NCI-H146 (cell line): Measurements from ENCODE around the gene G0S2.
"Not testable (repeated sequence)": the region's sequence is repeated elsewhere in the genome, so short reads cannot be mapped to it uniquely, and the experiment has no call there.

Source experiments
- DNase-seq: peaks from one replicate; lab custom pipeline; 2025; lab: John Stamatoyannopoulos, UW

The G0S2 gene

DNA sequence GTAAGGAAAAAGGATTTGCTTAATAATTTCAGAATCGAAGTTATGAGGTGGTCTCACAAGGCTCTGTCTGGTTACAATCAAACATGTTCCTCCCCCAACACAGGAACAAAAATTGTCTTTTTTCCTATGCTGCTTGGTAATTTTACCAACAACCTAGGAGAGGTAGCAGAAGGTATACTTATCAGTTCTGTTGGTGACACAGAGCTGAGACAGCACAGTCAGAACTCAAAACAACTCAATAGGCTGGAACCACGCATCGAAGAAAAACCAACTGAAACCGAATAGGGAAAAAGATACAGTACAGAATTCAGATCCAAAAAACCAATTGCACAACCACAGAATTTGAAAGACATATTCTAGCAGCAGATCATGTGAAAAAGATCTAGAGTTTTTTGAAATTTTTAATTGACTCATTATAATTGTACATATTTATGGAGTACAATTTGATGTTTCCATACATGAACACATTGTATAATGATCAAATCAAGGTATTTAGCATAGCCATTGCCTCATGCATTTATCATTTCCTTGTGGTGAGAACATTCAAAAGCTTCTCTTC, 3.8 kb downstream of the G0S2 start:
- no peak for DNase-seq

DNA sequence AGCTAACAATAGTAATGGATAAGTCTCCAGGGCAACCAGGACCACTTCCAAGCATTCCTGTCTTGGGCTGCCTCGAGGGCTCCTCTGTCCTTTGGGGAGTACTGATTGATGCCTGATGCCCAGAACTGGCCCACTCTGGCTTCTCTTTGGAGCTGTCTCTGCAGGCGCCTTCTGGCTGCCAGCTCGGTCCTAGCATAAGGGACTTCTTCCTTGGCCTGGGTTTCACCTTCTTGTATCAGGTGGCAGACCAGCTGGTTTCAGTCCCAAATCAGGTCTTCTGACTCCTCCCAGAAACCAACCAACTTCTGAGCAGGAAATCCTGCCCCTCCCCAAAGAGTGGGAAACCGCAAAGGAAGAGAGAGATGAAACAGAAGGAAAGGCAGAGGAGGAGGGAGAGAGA, 10.6 kb downstream of the G0S2 start:
- DNase-seq = no peak

DNA sequence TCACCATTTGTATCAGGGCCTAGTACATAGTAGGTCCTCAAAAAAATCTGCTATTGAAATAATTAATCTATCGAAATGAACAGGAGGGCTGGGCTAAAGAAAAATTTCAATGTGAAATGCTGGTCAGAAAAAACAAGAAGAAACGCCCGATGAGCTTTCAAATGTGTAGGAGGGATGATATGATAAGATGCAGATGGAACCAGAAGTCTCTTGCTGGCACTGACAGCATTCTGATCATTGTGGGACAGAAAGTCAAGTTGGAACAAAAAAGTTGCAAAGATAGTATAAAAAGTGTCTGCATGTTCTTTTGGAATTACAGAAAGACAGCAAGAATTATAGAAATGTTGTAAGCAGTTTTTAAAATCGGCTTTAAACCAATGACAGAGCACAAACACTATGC, 11.1 kb downstream of the G0S2 start:
- no peak for DNase-seq

DNA sequence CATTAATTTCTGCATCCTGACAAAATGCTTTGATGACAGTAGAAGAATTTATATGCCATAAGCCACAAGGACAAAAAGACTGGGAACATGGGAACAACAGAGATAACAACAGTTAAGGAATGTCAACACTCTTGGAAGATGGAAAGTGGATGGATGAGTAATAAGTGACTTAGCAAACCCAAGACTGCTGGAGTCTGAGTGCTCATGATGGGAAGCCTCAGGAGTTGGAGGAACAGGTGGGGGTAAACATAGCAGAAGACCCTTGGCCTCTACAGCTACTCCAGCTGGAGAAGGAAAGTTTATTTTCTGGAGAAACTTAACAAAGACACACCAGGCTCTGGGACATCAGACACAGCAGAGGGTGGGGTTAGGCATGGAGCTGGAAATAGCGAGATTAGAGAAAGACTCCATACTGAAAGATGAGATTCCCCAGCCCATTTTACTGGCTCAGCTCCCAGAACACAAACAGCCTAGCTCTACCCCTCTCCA, 13.6 kb downstream of the G0S2 start:
- no peak for DNase-seq

DNA sequence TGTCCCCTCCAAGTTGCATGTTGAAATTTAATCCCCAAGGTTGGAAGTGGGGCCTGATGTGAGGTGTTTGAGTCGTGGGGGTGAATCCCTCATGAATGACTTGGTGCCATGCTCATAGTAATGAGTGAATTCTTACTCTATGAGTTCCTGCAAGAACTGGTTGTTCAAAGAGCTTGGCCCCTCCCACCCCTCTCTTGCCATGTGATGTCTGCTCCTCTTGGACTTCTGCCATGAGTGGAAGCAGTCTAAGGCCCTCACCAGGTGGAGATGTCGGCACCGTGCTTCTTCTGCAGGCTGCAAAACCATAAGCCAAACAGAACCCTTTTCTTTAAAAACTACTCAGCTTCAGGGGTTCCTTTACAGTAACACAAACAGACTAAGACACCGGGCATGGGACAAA, 14.3 kb downstream of the G0S2 start:
- DNase-seq = no peak

DNA sequence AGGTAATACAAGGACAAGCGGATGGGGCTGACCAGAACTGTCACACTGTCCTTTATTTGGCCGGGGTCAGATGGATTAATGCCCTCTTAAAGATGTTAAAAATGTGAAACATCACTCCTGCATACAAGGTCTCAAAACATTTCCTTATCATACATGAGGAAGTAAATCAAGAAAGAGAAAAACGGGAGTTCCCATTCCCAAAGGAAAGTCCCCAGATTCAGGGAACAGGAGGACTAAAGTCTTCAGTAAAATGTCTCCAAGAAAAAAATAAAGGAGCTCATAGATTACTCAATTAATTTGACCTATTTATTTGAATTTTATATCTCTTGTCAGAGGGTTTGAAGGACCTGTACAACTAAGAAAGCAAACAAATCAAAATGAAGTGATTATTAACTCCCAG, 16.0 kb downstream of the G0S2 start:
- DNase-seq = no peak

DNA sequence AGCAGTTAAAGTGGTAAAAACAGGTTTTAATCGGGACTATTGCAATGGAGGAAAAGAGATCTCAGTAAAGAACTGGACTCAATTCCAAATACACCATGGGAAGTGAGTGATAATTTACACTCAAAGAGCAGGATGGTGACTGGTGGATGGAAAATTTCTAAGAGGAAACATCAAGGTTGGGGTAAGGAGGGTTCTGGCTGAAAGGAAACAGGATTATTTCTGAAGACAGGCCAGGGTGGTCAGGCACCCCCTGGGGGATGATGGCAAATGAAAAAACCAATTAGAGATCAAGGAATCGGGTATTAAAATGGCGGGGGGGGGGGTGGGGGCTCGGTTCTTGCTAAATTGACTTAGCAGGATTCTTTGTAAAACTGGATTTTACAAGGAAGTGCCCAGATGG, 17.1 kb downstream of the G0S2 start:
- DNase-seq = no peak

DNA sequence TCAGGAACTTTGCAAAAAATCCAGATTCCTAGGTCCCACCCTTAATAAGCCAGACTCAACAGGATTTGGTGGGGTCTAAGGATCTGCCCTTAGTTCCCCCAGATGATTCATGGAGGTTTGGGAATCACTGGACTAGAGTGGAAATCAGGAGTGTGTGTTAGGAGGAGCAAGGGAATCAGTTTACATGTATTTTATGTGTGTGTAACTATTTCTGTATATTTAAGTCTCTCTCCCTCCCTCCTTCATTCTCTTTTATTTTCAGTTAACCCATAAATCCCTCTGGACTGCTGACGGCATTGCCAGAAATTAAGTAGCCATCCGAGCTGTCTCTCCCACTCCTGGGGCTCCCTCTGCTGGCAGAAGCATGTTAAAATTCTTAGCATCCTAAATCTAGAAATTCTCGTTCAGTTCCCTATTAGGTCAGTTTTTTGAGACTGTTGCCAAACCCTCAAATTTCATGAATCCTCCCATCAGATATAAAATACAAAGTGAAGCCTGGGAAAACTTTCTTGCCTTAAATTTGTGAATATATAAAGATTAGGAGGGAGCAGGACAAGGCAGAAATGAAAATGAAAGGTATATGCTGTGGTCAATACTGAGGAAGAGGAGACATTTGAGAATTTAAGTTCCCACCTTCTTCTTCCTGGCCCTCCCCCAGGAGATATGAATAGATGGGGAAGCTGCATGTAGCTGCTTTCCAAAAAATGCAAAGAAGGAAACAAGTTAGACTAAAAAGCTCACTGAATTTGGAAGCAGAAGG, 17.7 kb downstream of the G0S2 start:
- peak; percentile 72 for DNase-seq

DNA sequence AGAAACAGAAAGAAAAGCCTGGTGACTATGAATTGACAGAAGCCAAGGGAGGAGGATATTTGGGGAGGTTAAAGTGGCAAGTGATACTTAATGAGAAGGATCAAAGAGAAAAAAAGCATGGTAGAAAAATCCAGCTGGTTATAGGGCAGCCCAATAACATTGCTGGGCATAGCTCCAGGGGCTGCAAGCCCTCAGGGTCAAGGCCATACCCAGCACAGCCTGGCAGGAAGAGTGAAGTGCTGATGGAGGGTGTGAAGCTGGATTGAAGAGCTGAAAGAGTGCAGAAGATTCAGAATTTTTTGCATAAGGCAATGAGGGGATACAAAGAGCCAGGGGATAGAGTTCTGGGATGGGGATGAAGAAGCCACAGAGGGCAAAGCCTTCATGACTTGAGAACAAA, 21.5 kb downstream of the G0S2 start:
- DNase-seq = no peak

DNA sequence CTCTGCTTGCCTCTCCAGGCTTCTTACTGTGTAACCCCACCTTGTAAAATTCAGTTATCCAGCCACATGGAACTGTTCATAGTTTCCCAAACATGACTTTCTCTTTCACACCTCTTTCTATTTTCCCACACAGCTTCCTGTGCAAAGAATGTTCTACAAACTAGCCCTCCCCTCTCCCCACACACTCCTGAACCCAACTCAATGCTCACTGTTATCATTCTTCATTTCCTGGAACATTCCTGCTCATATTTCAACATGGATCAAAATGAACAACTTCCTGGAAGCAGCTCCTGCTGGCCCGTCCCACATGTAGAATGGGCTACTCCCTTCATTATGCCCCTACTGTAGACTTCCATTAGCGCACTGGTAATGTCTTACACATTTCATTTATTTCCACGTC, 21.9 kb downstream of the G0S2 start:
- no peak for DNase-seq

DNA sequence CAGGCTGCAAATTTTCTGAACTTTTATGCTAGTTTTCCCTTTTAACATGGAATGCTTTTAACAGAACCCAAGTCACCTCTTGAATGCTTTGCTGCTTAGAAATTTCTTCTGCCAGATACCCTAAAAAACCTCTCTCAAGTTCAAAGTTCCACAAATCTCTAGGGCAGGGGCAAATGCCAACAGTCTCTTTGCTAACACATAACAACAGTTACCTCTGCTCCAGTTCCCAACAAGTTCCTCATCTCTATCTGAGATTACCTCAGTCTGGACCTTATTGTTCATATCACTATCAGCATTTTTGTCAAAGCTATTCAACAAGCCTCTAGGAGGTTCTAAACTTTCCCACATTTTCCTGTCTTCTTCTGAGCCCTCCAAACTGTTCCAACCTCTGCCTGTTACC, 25.5 kb downstream of the G0S2 start:
- DNase-seq = not testable (repeated sequence)

DNA sequence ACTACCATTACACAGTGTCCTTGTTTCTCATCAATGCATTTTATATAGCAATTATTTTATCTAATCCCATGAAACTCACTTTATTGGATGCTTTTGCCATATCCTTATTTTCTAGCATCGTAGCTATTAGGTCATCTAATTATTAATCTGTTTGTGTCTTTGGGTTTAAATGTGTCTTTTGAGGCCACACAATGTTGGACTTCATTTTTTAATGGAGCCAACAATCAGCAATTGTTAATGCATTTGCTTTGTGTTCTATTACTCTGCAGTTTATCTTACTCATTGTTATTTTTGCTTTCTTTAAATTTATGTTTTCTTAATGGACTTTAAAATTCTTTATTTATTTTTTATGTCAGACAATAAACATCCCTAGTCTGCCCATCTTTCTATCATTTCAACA, 27.6 kb downstream of the G0S2 start:
- no peak for DNase-seq

DNA sequence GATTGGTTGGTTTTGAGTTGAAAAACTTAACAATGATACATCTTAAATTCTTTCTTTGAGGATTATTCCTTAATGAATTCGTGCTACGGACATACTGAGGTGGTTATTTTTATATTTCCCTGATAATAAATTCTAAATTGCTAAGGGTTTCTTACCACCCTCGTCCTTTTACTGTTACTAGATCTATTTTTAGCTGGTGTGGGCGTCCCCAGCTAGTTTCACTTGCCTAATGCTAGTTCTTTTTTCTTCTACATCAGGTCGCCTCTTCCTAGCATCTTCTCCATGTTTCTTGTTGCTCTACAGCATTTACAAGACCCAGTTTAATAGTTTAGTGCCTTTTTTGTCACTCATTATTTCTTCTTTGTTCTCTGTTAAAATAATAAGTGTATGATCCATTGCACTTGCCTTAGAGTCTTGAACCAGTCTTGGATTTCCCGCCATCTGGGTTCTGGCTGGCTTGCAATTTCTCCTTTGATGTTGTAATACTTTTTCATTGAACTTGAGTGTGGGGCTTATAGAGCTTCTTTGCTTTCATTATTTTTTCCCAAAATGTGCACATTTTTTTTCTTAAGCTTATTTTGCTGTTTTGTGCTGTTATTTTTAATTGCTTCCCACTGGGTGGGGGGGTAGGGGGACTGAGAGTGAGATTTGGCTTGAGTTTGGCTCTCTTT, 28.8 kb downstream of the G0S2 start:
- no peak for DNase-seq

DNA sequence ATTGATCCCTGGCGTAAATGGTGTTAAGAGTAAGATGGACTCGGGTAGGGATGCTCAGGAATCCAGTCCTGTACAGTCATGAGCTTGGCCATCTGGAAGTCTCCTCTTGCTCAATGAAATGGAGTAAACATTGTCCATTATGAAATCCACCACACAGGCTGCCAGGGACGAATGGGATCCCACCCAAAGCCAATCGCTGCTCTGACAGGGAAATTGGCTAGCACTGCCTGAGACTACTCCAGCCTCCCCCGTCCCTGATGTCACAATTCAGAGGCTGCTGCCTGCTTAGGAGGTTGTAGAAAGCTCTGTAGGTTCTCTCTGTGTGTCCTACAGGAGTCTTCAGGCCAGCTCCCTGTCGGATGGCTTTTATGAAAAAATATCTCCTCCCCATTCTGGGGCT, 29.4 kb downstream of the G0S2 start, which contains the start of gene HSD11B1:
TSS of gene HSD11B1 (plus strand) at position 263 of the 400 bp plus-strand sequence. CDS start at position 360, 97 bp downstream.
- no peak for DNase-seq

DNA sequence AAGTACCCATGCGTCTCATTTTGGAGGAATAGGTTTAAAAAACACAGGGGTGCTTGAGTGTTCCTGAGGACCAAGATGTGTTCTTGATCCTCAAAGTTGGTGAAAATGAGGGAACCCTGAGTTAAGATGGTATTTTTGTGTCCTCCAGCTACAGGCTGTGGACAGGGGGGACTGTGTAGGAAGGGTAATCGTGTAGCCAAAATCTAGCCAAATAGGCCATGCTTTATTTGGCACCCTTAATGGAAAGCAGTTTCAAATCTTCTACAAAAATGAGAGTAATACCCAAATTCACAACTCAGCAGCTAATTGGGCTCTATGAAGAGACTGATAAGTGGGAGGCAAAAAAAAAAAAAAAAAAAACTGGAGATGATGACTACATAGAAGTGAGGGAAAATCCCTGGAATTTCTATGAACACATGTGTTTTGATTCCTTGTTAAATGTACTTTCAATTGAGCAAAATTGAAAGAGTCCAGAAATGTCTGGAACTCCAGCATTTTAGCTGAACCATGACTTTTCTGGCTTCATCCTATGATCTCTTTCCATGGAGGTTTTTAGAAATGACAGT, 29.9 kb downstream of the G0S2 start:
- DNase-seq = no peak

DNA sequence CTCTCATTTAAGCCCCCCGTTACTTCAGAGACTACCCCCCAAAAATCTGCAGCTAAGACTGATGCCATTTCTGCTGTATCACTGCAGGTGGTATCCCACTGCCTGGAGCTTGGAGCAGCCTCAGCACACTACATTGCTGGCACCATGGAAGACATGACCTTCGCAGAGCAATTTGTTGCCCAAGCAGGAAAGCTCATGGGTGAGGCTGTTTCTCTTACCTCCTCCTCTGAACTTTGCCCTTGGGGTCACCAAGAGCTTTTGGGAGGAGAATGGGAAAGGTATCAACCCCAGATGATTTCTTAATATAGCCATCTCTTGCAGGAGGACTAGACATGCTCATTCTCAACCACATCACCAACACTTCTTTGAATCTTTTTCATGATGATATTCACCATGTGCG, 31.4 kb downstream of the G0S2 start:
- DNase-seq = no peak

DNA sequence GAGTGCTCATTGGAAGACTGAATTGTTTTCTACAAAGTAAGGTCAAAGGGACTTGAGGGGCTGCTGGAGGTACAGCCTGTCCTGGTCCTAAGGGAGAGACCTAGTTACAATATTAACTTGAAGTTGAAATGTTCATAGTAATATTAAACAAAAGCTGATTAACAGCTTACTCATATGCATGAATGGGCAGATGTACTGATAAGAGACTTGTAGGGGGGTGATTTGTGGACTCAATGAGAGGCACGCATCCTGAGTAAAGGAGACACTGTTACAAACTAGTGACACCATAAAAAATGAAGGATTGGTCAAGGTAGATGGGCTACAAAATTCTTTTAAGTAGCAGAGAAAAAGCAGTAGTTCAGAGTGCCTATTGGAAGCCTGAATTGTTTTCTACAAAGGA, 32.1 kb downstream of the G0S2 start:
- no peak for DNase-seq

DNA sequence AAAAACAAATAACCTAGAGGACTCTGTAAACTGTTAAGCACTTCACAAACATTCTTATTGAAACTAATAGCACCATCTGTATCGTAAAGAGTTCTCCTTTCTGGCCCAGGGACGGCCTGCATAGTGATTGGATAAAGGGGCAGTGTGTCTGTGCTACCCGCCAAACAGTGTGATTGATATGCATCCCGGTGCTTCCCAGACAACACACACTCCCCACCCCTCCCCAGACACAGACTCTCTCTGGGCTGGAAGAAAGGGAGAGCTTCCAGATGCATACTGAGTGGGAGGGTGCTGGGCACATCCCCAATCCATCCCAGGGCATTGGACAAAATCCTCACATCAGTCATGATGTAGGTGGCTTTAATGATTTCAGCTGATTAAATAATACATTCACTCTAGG, 33.1 kb downstream of the G0S2 start:
- DNase-seq = no peak

DNA sequence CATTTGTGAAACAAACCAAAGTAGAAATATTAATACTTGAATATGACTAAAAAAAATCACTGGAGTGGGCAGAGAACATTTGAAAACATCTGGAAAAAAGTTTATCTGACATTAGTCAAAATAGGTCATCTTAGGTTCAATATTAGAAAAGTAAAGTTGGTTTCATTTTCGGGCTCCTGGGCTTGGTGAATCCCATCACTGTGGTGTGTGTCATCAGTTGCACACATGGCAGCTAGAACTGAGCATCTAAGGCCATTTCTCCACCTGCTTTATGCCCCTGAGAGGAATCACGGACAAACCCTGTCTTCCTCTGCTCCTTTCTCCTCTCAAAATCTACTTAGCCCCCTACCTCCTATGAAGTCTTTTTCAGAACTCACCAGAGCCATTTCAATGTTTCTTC, 34.9 kb downstream of the G0S2 start:
- no peak for DNase-seq

DNA sequence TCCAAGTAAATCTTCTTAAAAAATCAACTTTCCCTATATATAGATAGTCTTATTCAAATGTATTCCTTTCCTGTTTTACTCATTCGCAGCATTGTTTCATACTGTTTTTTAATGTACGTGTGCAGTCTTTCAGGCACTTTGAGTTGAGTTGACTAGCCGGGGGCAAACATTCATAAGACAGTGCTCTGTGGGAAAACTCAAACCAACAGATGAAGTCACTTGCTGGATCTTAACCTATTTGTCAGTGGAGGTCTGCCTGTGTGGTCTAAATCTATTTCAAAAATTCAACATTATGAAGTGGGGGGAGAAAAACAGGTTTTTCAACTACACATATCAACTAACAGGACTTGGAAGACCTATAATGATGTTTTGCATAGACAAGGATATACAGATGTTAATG, 35.6 kb downstream of the G0S2 start:
- DNase-seq = no peak

DNA sequence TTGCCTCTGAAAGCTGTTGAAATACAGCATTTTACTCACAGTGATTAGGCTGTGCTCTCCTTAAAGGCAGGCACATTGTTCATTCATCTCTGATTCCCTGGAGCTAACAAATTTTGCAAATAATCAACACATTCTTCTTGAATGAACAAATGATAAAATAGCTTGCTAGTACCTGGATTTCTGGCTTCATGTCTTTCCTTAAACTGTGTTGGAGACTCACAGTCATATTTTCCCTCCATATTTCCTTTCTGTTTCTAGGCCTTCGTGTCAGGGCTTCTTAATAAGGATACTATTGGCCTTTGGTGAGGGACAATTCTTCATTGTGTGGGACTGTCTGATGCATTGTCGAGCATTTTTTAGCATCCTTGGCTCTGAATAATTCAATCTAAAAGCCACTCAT, 39.1 kb downstream of the G0S2 start:
- DNase-seq = no peak

DNA sequence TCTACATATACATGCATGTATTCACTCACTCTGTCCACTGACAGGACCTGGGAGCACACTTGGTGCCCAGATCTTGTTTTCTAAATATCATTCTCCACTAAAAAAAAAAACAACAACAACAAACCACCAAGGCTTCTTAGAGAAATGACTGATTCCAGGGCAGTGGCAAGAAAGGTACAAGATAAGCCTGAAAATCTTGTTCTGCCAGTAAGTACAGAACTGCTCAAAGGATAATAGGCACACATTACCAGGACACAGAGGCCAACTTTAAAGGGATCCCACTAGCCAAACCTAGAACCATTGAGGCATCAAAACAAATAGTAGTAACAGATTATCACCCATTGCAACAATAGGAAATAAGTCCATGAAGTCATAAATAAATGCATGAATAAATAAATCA, 40.1 kb downstream of the G0S2 start:
- DNase-seq = no peak

DNA sequence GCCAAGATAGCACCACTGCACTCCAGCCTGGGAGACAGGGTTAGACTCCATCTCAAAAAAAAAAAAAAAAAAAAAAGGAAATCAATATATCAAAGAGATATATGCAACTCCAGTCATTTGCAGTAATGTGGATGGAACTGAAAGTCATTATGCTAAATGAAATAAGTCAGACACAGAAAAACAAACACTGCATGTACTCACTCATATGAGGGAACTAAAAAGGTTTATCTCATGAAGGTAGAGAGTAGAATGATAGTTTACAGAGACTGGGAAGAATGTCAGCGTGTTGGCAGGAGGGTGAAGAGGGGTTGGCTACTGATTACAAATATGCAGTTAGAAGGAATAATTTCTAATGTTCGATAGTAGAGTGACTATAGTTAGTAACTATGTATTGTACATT, 42.6 kb downstream of the G0S2 start:
- DNase-seq = no peak
